H9 (cell line): Measurements from ENCODE around the gene FAM3B. TPM values are rescaled to one million over a fixed set of nuclear protein-coding genes. Genes with fewer than 3 reads are reported as not detected.

Source experiments
- DNase-seq: peaks from one replicate; pipeline ENCODE4 v3.0.0-alpha.2; 2017
- H2AFZ ChIP-seq: one replicate; pipeline ENCODE4 v1.6.1; 2013; ENCODE audit warnings: mild to moderate bottlenecking, low read length, control low read depth, moderate library complexity
- H2AK5ac ChIP-seq: 2 replicates; pipeline ENCODE4 v1.6.1; 2013; ENCODE audit warnings: low read length, control low read depth, mixed read lengths; ENCODE audit not compliant: insufficient read length
- H2BK120ac ChIP-seq: one replicate; pipeline ENCODE4 v1.6.1; 2013; ENCODE audit warnings: low read depth, mild to moderate bottlenecking, low read length, control low read depth, inconsistent platforms; ENCODE audit not compliant: poor library complexity, severe bottlenecking
- H2BK12ac ChIP-seq: 2 replicates; pipeline ENCODE4 v1.6.1; 2013; ENCODE audit warnings: low read length, control low read depth, mixed read lengths, low read depth; ENCODE audit not compliant: insufficient read length
- H2BK15ac ChIP-seq: 2 replicates; pipeline ENCODE4 v1.6.1; 2013; ENCODE audit warnings: low read depth, low read length, control low read depth
- H2BK20ac ChIP-seq: one replicate; pipeline ENCODE4 v1.6.1; 2013; ENCODE audit warnings: low read depth, mild to moderate bottlenecking, low read length, control low read depth, inconsistent platforms; ENCODE audit not compliant: poor library complexity, severe bottlenecking
- H2BK5ac ChIP-seq: 2 replicates; pipeline ENCODE4 v1.6.1; 2013; ENCODE audit warnings: low read length, control low read depth, mixed read lengths; ENCODE audit not compliant: insufficient read length
- H3K14ac ChIP-seq: 2 replicates; pipeline ENCODE4 v1.6.1; 2013; ENCODE audit warnings: low read length, control low read depth; ENCODE audit not compliant: insufficient read depth
- H3K18ac ChIP-seq: 2 replicates; pipeline ENCODE4 v1.6.1; 2013; ENCODE audit warnings: low read depth, mild to moderate bottlenecking, mixed read lengths, low read length, control low read depth; ENCODE audit not compliant: insufficient read length
- H3K23ac ChIP-seq: 2 replicates; pipeline ENCODE4 v1.6.1; 2013; ENCODE audit warnings: low read length, control low read depth, mixed read lengths, low read depth; ENCODE audit not compliant: insufficient read length
- H3K23me2 ChIP-seq: 2 replicates; pipeline ENCODE4 v1.6.1; 2013; ENCODE audit warnings: low read depth, mild to moderate bottlenecking, mixed read lengths, low read length, control low read depth; ENCODE audit not compliant: insufficient read length, poor library complexity, severe bottlenecking
- H3K27ac ChIP-seq: 2 replicates; pipeline ENCODE4 v1.5.1; 2013; ENCODE audit warnings: low read length, control low read depth, mixed read lengths, low read depth; ENCODE audit not compliant: insufficient read length
- H3K27me3 ChIP-seq: 2 replicates; pipeline ENCODE4 v1.6.1; 2013; ENCODE audit warnings: low read length, control low read depth, inconsistent platforms; ENCODE audit not compliant: insufficient read depth
- H3K4ac ChIP-seq: 2 replicates; pipeline ENCODE4 v1.6.1; 2013; ENCODE audit warnings: low read depth, mild to moderate bottlenecking, control low read depth, inconsistent platforms, low read length, moderate library complexity
- H3K4me1 ChIP-seq: 2 replicates; pipeline ENCODE4 v1.6.1; 2013; ENCODE audit warnings: low read length, control low read depth, inconsistent platforms; ENCODE audit not compliant: insufficient read depth
- H3K4me2 ChIP-seq: 2 replicates; pipeline ENCODE4 v1.6.1; 2013; ENCODE audit warnings: low read length, control low read depth, mixed read lengths; ENCODE audit not compliant: insufficient read length, insufficient read depth
- H3K56ac ChIP-seq: 2 replicates; pipeline ENCODE4 v1.6.1; 2013; ENCODE audit warnings: low read depth, mild to moderate bottlenecking, mixed read lengths, low read length, control low read depth; ENCODE audit not compliant: insufficient read length
- H3K79me1 ChIP-seq: 2 replicates; pipeline ENCODE4 v1.6.1; 2013; ENCODE audit warnings: low read depth, mild to moderate bottlenecking, moderate library complexity, low read length, control low read depth, inconsistent platforms; ENCODE audit not compliant: insufficient read depth, poor library complexity, severe bottlenecking
- H3K79me2 ChIP-seq: 2 replicates; pipeline ENCODE4 v1.6.1; 2013; ENCODE audit warnings: low read length, control low read depth, inconsistent platforms; ENCODE audit not compliant: insufficient read depth
- H3K9ac ChIP-seq: 2 replicates; pipeline ENCODE4 v1.6.1; 2013; ENCODE audit warnings: low read length, control low read depth, mixed read lengths; ENCODE audit not compliant: insufficient read length; ENCODE audit errors: extremely low read depth
- H3K9me3 ChIP-seq: one replicate; pipeline ENCODE4 v1.6.1; 2013; ENCODE audit warnings: low read depth, low read length, inconsistent platforms; ENCODE audit not compliant: control insufficient read depth
- H3T11ph ChIP-seq: one replicate; pipeline ENCODE4 v1.6.1; 2013; ENCODE audit warnings: mild to moderate bottlenecking, low read length, control low read depth, inconsistent platforms
- H4K20me1 ChIP-seq: one replicate; pipeline ENCODE4 v1.6.1; 2013; ENCODE audit not compliant: control insufficient read depth, insufficient read length, insufficient read depth
- H4K5ac ChIP-seq: 2 replicates; pipeline ENCODE4 v1.6.1; 2013; ENCODE audit warnings: low read depth, mild to moderate bottlenecking, mixed read lengths, low read length, control low read depth; ENCODE audit not compliant: insufficient read length
- H4K8ac ChIP-seq: replicated peaks from 2 replicates; pipeline ENCODE4 v1.6.1; 2013; ENCODE audit warnings: low read length, control low read depth, mixed read lengths, low read depth; ENCODE audit not compliant: insufficient read length
- H4K91ac ChIP-seq: 2 replicates; pipeline ENCODE4 v1.6.1; 2013; ENCODE audit warnings: low read depth, mild to moderate bottlenecking, moderate library complexity, mixed read lengths, low read length, control low read depth; ENCODE audit not compliant: insufficient read length
- H3K27ac Mint-ChIP-seq, 3 experiments: 2 replicates in 2 of 3; 3 replicates in 1 of 3; pipeline ENCODE4 v1.8.0; 2020 to 2021; ENCODE audit warnings: mixed read lengths in 3 of 3, mild to moderate bottlenecking in 1 of 3, moderate library complexity in 1 of 3
- H3K27me3 Mint-ChIP-seq: 2 replicates; pipeline ENCODE4 v1.8.0; 2021; ENCODE audit warnings: low read depth, mild to moderate bottlenecking, moderate library complexity, mixed read lengths
- H3K36me3 Mint-ChIP-seq, 3 experiments: 2 replicates in 2 of 3; 3 replicates in 1 of 3; pipeline ENCODE4 v1.8.0; 2020 to 2021; ENCODE audit warnings: low read depth in 3 of 3, mixed read lengths in 3 of 3; ENCODE audit not compliant: insufficient read depth in 1 of 3
- H3K4me1 Mint-ChIP-seq, 2 experiments: 2 replicates each; pipeline ENCODE4 v1.8.0; 2020; ENCODE audit warnings: mixed read lengths in 2 of 2
- H3K4me3 Mint-ChIP-seq, 2 experiments: 2 replicates in 1 of 2; 3 replicates in 1 of 2; pipeline ENCODE4 v1.8.0; 2020 to 2021; ENCODE audit warnings: mild to moderate bottlenecking in 2 of 2, mixed read lengths in 2 of 2, moderate library complexity in 1 of 2
- H3K9me3 Mint-ChIP-seq, 2 experiments: 2 replicates in 1 of 2; 3 replicates in 1 of 2; pipeline ENCODE4 v1.8.0; 2020; ENCODE audit warnings: mild to moderate bottlenecking in 2 of 2, mixed read lengths in 2 of 2, moderate library complexity in 1 of 2
- CTCF ChIP-seq: fragments of 200-600 bp; sonication (generic); conservative IDR thresholded peaks from 3 replicates; pipeline ENCODE4 v1.8.0; 2021; ENCODE audit warnings: antibody characterized with exemption, mild to moderate bottlenecking
- WGBS: extraction: QIAGEN DNeasy Blood & Tissue Kit; methylation state at CpG from one replicate; pipeline ENCODE4 v1.1.7; 2013; ENCODE audit warnings: missing lambda C conversion rate, low lambda C conversion rate, mixed read lengths; ENCODE audit not compliant: insufficient read length; ENCODE audit errors: extremely low coverage; 5-methylcytosine and 5-hydroxymethylcytosine counted together
- total RNA-seq: library from RNA; stranded (reverse); gene quantifications from 2 replicates; pipeline ENCODE4 v1.2.1, GENCODE V29; 2021

FAM3B gene
- total RNA-seq, 1 experiment from 2014 or later, result 5.0 TPM

- H3K79me1 ChIP-seq, result no peaks in the 10 kb centered on the region
- H2BK12ac ChIP-seq, result no peak overlapping the region
- H3K18ac ChIP-seq, result no peak overlapping the region
- no peak for DNase-seq
- no peak overlapping the region for H3K23ac ChIP-seq
- Mint-ChIP-seq H3K4me3 (no peak overlapping the region), H3K27me3 (peaks cover 2% of the 10 kb centered on the region), H3K4me1 (peaks cover 3 to 6% of the 10 kb centered on the region in 2 experiments), H3K27ac (no peak overlapping the region; a peak in 1 of 7 replicates), H3K36me3 (peaks cover 0 to 7% (median 0%) of the 10 kb centered on the region in 3 experiments; a peak in 2 of 7 replicates), H3K9me3 (peaks cover 0 to 6% of the 10 kb centered on the region in 2 experiments; a peak in 1 of 5 replicates)
- no peak overlapping the region for H3K4me2 ChIP-seq
- no peak overlapping the region for H2BK15ac ChIP-seq
- H3K27ac ChIP-seq, result no peak overlapping the region
- no peak overlapping the region for H2AK5ac ChIP-seq
- no peak overlapping the region for H3K56ac ChIP-seq
- no peaks in the 10 kb centered on the region for H3K4me1 ChIP-seq
- WGBS, result no CpG with 5 or more reads among the region's 17 CpGs
- H4K5ac ChIP-seq, result no peak overlapping the region
- no peak overlapping the region for H2BK20ac ChIP-seq
- H4K91ac ChIP-seq, result no peak overlapping the region
- no peak overlapping the region for H3K14ac ChIP-seq
- H2AFZ ChIP-seq, result no peak overlapping the region
- H4K8ac ChIP-seq, result no peak overlapping the region
- no peak overlapping the region for H2BK120ac ChIP-seq
- H3K27me3 ChIP-seq, result no peaks in the 10 kb centered on the region
- no peaks in the 10 kb centered on the region for H3K9me3 ChIP-seq
- no peak for TF ChIP-seq CTCF
- no peak overlapping the region for H3K4ac ChIP-seq
- no peak overlapping the region for H3K9ac ChIP-seq
- no peak overlapping the region for H3T11ph ChIP-seq
- H3K79me2 ChIP-seq, result no peaks in the 10 kb centered on the region
- H4K20me1 ChIP-seq, result no peaks in the 10 kb centered on the region
- no peaks in the 10 kb centered on the region for H3K23me2 ChIP-seq
- no peak overlapping the region for H2BK5ac ChIP-seq
These were observed 73.5 kb downstream of the FAM3B start for GRCh38 chr21:41390043-41390639.
